ENCODE measurements around the gene TSPEAR. TPM values are rescaled to one million over a fixed set of nuclear protein-coding genes. Genes with fewer than 3 reads are reported as not detected.

The TSPEAR gene
- total and polyA plus RNA-seq, 12 donors: under 0.01 to 3.4 (median 1.0) TPM; not detected in 3

GRCh38 chr21:44490405-44490804, 221.0 kb downstream of the TSPEAR start:
- intact Hi-C loops (cut with DNase I): loop anchor here in 2 of 10 donors (10.0 kb wide), 2 partner anchors 56 to 64 kb away; partner anchors contain the start of genes KRTAP10-2 (in 1 of the 2) and KRTAP10-3 (in 1 of the 2)

GRCh38 chr21:44489962-44490361, 221.4 kb downstream of the TSPEAR start:
- DNase-seq (no peak), ATAC-seq (no peak)
- WGBS, 2 donors: 34 to 47% methylated on average over 7 of the region's 7 CpGs

More at GRCh38 chr21:44490405-44490804, 221.0 kb downstream of the TSPEAR start:
- peaks cover 0 to 30% (median 14%) of the 10 kb centered on the region in 11 donors for H3K9me3 ChIP-seq
- ATAC-seq (no peak), DNase-seq (no peak)
- H3K4me3 ChIP-seq: no peak overlapping the region
- TF ChIP-seq CTCF (IDR thresholded peaks at IDR 0.05): no peak
- 96% methylated on average over 19 of the region's 19 CpGs for WGBS, 2 donors
- H3K36me3 ChIP-seq: no peaks in the 10 kb centered on the region
- H3K27me3 ChIP-seq: peaks cover 0 to 29% (median 4%) of the 10 kb centered on the region in 7 donors
- no peak overlapping the region for H3K27ac ChIP-seq
- peaks cover 0 to 9% (median 4%) of the 10 kb centered on the region in 9 donors for H3K4me1 ChIP-seq

GRCh38 chr21:44487831-44488230, 223.5 kb downstream of the TSPEAR start:
- Histone ChIP-seq H3K27me3 (peaks cover 0 to 21% (median 13%) of the 10 kb centered on the region in 7 donors), H3K9me3 (peaks cover 0 to 17% (median 8%) of the 10 kb centered on the region in 11 donors), H3K27ac (no peak overlapping the region), H3K36me3 (no peaks in the 10 kb centered on the region), H3K4me1 (peaks cover 0 to 4% (median 0%) of the 10 kb centered on the region in 9 donors), H3K4me3 (no peak overlapping the region)
- DNase-seq (no peak), ATAC-seq (no peak)
- peak in 7 of 9 donors; percentile 16 to 55 (median 32) for TF ChIP-seq CTCF (IDR thresholded peaks at IDR 0.05)
- WGBS, 2 donors: 26 to 39% methylated on average over 4 of the region's 4 CpGs
- intact Hi-C loops (cut with DNase I): no loop called here

More at GRCh38 chr21:44489962-44490361, 221.4 kb downstream of the TSPEAR start:
- intact Hi-C loops (cut with DNase I): loop anchor here in 2 of 10 donors (10.0 kb wide), 2 partner anchors 55 to 65 kb away; partner anchors contain the start of genes KRTAP10-2 (in 1 of the 2) and KRTAP10-3 (in 1 of the 2)
- H3K27me3 ChIP-seq: peaks cover 0 to 25% (median 8%) of the 10 kb centered on the region in 7 donors
- TF ChIP-seq CTCF (IDR thresholded peaks at IDR 0.05): no peak
- no peak overlapping the region for H3K27ac ChIP-seq
- peaks cover 0 to 5% (median 0%) of the 10 kb centered on the region in 9 donors for H3K4me1 ChIP-seq
- no peaks in the 10 kb centered on the region for H3K36me3 ChIP-seq
- no peak overlapping the region for H3K4me3 ChIP-seq
- peaks cover 0 to 30% (median 14%) of the 10 kb centered on the region in 11 donors for H3K9me3 ChIP-seq

- no peak for TF ChIP-seq CTCF (IDR thresholded peaks at IDR 0.05)
- H3K4me1 ChIP-seq: no peaks in the 10 kb centered on the region
- 81 to 89% methylated on average over 16 of the region's 16 CpGs for WGBS, 2 donors
- peaks cover 0 to 8% (median 0%) of the 10 kb centered on the region in 11 donors for H3K9me3 ChIP-seq
- ATAC-seq (no peak), DNase-seq (no peak)
- H3K27ac ChIP-seq: no peak overlapping the region
- intact Hi-C loops (cut with DNase I): no loop called here
- no peaks in the 10 kb centered on the region for H3K36me3 ChIP-seq
- H3K27me3 ChIP-seq: peaks cover 0 to 26% (median 17%) of the 10 kb centered on the region in 7 donors
- peak overlapping the region in 1 of 10 donors; percentile 45 for H3K4me3 ChIP-seq
Observed at GRCh38 chr21:44486302-44486701, 225.1 kb downstream of the TSPEAR start.
